ENCODE data around the gene TMIE.

The TMIE gene

GRCh38 chr3:46668591-46668990 is 32.6 kb upstream of the TMIE start:
- DNase-seq (ENCODE audit: extremely low read depth in 1 of 2, low read depth in 1 of 2) = no peak

DNA sequence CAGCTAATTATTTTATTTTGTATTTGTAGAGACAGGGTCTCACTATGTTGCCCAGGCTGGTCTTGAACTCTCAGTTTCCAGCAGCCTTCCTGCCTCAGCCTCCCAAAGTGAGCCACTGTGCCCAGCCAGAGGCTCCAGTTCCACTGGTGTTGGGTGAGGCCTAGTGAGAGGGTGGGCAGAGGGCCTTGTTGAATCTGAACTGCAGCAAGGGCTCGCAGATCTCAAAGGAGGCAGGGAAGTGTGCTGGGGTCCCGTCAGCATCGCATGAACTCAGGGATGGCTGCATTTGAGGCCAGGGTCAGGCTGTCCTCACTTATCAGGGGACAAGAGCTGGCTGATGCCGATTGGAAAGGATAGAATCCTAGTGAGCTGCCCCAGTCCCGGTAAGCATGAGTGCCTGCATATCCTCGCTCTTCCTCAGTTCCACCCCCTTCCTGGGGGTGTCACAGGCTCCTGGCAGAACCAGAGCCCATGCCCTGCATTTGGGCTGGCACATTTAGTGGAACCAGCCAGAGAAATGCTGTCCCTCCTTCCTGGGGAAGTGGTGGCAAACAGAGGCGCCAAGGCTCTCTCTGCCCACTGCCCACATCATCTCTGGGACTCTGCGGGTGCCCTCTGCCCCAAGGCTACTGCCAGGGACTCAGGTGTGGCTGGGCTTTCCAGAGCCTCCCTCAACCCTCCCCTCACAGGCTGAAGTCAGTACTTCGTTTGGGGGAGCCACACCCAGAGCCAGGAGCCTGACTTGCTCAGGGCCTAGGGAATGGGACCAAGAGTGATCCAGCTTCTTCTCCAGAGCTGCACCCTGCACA is 31.8 kb upstream of the TMIE start:
- no peak for DNase-seq (ENCODE audit: extremely low read depth in 1 of 2, low read depth in 1 of 2)

DNA sequence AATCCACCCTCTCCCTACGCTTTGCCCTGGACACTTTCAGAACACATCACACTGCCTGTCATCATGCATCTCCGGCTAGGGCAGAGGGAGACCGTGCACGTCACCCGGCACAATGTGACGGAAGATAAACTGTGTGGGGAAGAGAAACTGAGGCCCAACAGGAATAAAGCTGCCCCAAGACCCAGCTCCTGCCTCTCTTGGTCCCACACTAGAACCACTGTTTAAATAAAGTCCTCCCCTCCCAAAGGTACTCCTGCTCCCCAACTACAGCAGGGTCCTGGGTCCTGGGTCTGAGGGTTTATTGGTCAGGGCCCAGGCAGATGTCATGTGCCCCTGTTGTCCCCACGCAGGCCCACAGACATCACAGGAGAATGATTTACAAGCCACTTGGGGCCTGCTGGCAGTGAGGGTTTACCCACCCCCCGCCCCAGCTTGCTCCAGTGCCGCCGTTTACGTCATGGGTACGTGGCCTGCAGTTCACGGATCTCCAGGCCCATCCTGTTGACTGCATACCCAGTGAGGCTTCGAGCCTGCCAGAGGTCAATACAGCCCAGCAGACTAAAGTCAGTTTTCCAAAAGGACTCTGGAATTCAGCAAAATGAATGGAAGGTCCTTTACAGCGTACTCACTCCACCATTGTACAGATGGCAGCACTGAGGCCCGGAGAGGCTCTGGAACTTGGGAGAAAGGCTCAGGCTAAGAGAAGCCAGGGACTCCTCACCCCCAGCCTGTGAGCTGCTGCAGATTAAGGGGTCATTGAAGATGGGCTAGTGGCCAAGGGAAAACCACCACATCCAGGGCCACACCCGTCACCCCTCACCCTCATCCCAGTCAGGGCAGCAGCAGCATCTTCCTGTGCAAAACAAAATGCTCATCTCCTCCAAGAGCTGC is 30.9 kb upstream of the TMIE start:
- no peak for DNase-seq (ENCODE audit: extremely low read depth in 1 of 2, low read depth in 1 of 2)

- DNase-seq (ENCODE audit: extremely low read depth in 1 of 2, low read depth in 1 of 2) = no peak
These were observed 30.2 kb upstream of the TMIE start for GRCh38 chr3:46670891-46671427.

DNA sequence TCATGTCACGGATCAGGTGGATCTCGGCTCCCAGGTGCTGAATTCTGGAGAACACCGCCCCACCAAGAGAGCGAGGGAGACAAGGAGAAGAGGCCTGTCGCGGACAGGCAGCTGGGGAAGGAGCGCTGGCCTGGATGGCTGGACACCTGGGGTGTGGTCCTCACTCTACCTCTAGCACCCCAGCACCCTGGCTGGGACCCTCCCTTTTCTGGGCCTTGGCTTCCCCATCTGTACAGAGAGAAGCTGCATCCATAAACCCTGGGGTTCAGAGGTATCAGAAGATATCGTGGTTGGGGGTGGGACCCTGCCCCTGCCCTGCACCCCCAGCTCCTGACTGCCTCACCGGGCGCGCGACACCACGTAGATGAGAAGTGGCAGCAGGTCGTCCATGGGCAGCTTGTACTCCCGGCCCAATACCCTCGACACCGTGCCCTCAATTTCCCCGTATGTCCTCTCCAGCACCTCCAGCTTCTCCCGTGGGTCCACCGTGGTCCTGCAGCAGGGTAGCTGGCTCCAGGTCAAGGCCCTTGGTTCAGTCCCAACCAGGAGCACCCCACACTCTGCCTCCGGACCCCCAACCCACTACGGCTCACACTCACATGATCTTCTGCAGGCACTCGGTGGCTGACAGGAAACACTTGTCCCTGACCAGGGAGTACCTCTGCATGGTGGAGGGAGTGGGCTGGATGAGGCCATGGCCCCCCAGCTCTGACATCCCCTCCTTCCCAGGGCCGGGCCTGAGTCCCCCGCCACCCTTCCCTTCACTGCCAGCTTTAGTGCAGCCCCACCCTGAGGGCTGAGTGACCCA is 29.4 kb upstream of the TMIE start:
- no peak for DNase-seq (ENCODE audit: extremely low read depth in 1 of 2, low read depth in 1 of 2)

DNA sequence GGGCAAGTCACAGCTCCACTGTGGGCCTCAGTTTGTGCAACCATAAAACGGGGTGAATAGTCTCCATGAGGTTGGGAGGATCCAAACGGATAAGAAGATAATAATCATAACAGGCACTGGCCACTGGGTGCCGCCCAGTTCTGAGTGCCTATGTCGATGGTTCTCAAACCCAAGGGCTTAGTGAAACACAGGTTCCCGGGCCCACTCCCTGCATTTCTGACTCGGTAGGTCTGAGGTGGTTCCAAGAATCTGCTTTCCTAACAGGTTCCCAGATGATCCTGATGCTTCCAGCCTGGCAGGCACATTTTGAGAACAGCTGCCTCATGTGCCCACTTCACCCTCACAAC is 28.9 kb upstream of the TMIE start:
- no peak for DNase-seq (ENCODE audit: extremely low read depth in 1 of 2, low read depth in 1 of 2)

- no peak for DNase-seq (ENCODE audit: extremely low read depth in 1 of 2, low read depth in 1 of 2)
These were observed 27.8 kb upstream of the TMIE start for GRCh38 chr3:46673151-46674030.

DNA sequence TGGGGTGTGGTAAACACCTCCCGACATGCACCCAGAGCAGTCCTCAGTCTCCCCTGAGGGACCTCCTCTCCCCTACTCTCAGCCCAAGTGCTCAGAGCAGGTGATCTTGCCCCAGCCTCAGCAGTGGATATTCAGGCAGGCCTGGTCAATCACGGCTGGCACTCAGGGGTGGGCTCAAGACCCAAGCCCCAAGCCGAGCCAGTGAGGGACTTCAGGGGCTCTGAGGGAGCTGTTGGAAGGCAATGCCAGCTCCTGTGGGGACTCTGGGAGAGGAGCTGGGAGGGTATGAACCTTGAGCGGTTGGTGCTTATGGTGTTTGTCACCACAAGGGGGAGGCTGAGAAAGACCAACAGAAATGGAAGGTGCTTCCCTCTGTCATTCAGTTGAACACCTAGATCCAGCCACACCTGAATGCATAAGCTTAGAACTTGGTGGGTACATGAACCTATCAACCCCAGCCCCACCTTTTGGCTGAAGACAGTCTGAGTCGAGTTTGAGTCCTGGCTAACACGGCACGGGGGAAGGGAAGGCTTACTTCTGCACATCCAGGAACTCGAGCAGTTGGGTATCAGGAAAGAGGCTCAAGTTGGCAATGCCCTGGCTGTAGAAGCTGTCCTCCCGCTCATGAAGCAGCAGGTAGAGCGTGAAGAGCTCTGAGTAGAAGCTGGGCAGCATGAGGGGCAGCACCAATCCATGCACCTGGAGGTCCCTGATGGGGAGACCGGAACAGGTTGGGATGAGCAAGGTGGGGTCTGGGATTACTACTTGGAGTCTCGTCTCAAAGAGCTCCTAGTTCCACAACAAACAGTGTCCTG is 27.0 kb upstream of the TMIE start:
- no peak for DNase-seq (ENCODE audit: extremely low read depth in 1 of 2, low read depth in 1 of 2)

DNA sequence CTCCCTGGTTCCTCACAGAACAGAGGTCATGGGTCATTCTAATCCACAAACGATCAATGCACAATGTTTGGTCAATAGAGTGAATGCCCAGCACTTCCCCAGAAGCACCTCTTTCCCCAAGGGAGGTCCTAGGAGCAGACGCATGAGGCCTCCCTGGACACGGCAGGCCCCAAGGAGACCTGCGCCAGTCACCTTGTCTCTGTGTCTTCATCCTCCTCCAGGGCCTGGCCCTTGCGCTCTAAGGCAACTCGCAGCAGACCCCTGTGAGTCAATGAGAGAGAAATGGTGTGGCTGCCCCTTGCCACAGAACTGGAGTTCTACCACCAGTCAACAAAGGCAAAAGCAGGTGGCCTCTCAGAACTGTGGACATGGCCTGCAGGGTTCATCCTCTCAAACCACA is 25.8 kb upstream of the TMIE start:
- no peak for DNase-seq (ENCODE audit: extremely low read depth in 1 of 2, low read depth in 1 of 2)

GRCh38 chr3:46675843-46676567 is 25.2 kb upstream of the TMIE start:
- no peak for DNase-seq (ENCODE audit: extremely low read depth in 1 of 2, low read depth in 1 of 2)

DNA sequence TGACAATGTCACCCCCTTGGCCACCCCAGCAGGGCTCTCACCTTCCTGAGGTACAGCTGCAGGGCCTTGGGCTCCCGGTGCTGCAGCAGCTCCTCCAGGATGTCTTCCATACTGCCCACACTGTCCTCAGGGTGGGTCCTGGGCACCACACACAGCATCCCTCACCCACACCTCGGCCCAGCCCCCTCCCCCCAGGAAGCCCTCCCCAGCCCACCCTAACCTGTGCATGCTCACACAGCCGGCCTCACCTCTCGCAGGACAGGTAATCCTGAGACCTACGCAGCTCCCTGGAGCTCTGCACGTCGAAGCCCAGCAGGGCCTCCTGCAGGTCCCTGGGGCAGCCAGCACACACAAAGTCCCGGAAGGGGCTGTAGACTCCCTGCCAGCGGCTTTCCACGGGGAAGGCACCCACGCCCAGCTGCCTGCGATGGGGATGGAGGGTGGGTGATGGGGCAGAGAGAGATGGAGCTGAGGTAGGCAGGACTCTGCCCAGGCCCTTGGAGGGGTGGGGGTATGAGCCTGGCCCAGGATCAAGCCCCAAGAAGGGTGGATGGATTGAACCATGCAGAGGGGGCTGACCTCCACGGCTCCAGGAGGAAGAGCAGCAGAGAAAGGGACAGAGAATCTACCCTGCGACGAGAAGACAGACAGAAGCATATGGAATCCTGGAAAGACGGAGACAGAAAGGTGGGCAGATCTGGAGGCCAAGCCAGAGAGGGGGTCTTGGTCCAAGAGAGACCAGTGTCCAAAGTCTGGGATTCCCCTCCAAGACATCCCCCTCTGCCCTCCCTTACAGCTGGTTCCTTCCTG is 24.4 kb upstream of the TMIE start:
- DNase-seq (ENCODE audit: extremely low read depth in 1 of 2, low read depth in 1 of 2) = no peak

GRCh38 chr3:46677411-46677726 is 23.8 kb upstream of the TMIE start:
- no peak for DNase-seq (ENCODE audit: extremely low read depth in 1 of 2, low read depth in 1 of 2)

GRCh38 chr3:46678280-46678679 is 22.9 kb upstream of the TMIE start:
- DNase-seq (ENCODE audit: extremely low read depth in 1 of 2, low read depth in 1 of 2) = no peak

- DNase-seq (ENCODE audit: extremely low read depth in 1 of 2, low read depth in 1 of 2) = no peak
These were observed 21.5 kb upstream of the TMIE start for GRCh38 chr3:46679681-46680080.

DNA sequence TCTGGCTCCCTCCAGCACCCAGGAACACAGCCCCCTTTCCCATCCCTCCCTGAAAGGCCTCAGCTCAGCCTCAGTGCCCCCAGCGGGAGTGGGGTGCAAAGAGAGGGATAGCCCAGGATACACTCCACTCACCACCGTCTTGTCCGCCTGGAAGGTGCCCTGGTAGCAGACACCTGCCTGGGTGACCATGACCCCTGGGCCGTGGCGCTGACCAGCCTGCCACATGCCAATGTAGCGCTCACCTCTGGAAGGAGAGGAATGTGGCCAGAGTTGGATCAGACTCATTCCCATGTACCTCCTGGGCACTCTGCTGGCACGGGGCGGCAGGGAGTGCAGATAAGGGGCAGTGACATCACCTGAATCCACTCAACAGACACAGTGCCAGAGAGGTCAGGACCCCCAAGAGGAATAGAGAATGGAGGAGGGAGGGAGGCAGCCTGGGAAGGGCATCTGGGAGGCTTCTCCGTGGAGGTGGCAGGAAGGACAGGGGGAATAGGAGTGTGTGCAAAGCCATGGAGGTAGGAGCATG is 20.8 kb upstream of the TMIE start:
- DNase-seq (ENCODE audit: extremely low read depth in 1 of 2, low read depth in 1 of 2) = no peak

- DNase-seq (ENCODE audit: extremely low read depth in 1 of 2, low read depth in 1 of 2) = no peak
These were observed 19.8 kb upstream of the TMIE start for GRCh38 chr3:46681387-46681786.

DNA sequence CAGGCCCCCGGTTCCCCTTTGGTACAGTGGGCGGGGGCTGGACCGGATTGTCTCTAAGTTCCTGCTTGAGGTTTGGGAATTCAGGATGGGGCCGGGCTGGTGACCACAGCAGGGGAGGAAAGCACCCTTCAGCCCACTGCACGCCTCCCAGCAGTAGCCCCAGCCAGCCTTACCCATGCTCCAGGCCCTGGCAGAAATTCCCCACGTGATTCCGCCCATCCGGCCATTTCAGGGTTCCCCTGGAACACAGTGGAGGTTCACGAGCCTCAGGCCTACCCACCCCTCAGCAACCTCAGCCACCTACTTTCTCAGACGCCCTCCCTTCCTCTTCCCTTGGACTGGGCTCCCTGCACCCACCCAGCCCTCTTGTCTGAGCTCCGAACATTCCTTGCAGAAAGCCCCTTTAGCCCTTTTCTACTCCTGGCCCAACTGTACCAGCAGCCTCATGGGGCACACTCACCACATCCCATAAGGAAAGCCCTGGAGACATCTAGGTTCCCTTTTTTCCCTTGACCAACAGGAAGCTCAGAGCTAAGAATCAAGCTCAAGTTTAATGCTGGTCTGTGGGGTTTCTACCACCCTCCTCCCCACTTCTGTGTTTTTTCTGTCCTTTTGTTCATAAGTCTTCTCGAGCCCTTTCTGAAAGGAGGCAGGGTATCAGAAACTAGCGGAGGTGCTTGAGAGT is 19.2 kb upstream of the TMIE start:
- no peak for DNase-seq (ENCODE audit: extremely low read depth in 1 of 2, low read depth in 1 of 2)

Data from activated CD8-positive, alpha-beta memory T cell treated with anti-CD3 and anti-CD28 coated beads for 1 hour (primary cell).